ENCODE results near the gene COLQ. TPM values are rescaled to one million over a fixed set of nuclear protein-coding genes. Genes with fewer than 3 reads are reported as not detected.
"Not testable (repeated sequence)": the region's sequence is repeated elsewhere in the genome, so short reads cannot be mapped to it uniquely, and the experiment has no call there.

COLQ gene
- total RNA-seq: 1.7 TPM
- long read RNA-seq, partial matches to known transcripts: 0 of 1 reads
- long read RNA-seq, other reads (novel, unspliced or antisense): 0 of 1 reads

DNA sequence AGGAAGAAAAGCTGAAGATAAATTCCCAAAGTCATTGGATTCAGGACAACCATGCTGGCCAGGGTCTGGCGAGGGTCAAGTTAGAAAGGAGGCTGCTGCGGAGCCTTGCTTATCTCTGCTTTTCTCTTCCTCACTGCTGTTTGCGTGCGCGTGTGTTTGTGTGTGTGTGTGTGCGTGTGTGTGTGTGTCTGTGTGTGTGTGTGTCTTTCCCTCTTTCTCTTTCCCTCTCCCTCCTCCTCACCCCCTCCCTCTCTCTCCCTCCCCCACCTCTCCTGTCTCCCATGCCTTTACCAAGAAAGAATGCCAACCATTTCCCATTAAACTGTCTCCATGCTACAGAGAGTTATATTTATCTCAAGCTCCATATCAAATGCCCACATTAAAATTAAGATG, at the start of gene COLQ:
COLQ (minus strand) TSS at position 134 of the 393 bp plus-strand sequence; CDS start at position 53, 81 bp downstream.
- DNase-seq (ENCODE audit: missing footprints): no peak
- intact Hi-C loops (cut with DNase I): no loop called here
- no peak for ATAC-seq

DNA sequence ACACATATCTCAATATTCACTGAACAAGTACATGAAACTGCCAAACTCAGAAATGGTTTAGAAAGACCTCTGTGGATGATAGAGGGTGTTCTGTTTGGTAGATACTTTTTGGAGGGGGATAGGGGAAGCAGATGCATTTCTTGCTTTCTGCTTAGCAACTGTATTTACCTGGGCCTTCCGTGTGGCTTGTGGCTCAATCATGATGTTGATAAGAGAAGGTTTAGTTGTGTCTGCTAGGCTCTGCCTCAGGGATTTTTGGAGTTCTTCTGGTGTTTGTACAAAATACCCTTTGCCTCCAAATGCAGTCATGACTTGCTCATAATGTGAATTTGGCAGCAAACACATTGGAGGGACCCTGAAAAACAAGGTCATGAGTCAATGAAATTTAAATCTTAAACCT, 41.7 kb upstream of the COLQ start:
- no peak for ATAC-seq
- intact Hi-C loops (cut with DNase I): no loop called here
- DNase-seq (ENCODE audit: missing footprints): no peak

DNA sequence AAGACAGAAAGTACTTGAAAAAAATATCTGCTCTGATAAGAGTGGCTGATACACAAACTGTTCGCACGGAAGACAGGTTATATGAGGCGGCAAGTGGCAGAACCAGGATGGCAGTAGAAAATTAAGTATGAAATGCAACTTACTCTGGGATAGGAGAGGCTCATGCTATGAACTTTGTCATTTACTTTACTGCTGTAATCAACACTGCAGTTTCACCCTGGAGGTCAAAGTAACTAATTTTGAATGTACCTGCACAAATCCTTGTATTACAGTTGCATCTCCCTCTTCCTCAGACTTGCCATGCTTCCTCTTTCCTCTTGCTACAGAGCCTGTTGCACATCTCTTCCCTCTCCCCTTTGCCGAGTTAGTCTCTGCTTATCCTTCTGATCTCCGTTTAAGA, 41.1 kb upstream of the COLQ start:
- DNase-seq (ENCODE audit: missing footprints) (no peak), ATAC-seq (no peak)
- intact Hi-C loops (cut with DNase I): no loop called here

DNA sequence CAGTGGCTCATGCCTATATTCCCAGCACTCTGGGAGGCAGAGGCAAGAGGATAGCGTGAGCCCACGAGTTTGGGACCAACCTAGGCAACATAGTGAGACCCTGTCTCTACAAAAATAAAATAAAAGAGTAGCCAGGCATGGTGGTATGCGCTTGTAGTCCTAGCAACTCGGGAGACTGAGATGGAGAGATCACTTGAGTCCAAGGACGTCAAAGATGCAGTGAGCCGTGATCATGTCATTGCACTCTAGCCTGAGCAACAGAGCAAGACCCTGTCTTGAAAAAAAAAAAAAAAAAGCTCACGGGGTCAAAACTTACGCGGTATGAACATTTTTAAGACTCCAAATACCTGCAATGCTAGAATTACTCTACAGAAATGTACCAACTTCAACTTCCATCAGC, 37.1 kb upstream of the COLQ start:
- ATAC-seq: no peak
- DNase-seq (ENCODE audit: missing footprints): no peak
- intact Hi-C loops (cut with DNase I): loop anchor here (10.0 kb wide), 1 partner anchor 294 kb away; no protein-coding TSS in a partner anchor

DNA sequence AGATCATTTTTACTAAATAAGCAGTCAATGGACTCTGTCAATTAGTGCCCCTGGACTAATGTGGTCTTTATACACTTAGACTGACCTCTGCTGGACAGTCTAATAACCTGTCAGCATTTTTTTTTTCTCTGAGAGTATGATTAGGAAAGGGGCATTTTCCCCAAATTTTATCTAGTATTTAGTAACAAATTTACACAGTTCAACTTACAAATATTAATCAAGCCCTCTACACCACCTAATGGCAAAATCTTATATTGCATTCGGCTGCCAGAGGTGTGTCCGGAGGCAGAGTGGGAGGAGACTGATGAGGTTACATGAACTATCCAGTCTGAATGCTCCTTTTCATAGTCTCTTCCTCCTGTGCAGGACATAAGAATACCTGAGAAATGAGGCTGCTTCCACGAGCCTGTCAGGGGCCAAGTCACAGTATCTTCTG, 36.0 kb upstream of the COLQ start:
- intact Hi-C loops (cut with DNase I): loop anchor here (2.0 to 10.0 kb wide), 3 partner anchors 131 to 355 kb away; partner anchors contain the start of genes EAF1 and METTL6
- DNase-seq (ENCODE audit: missing footprints) (no peak), ATAC-seq (peak; percentile 65)

DNA sequence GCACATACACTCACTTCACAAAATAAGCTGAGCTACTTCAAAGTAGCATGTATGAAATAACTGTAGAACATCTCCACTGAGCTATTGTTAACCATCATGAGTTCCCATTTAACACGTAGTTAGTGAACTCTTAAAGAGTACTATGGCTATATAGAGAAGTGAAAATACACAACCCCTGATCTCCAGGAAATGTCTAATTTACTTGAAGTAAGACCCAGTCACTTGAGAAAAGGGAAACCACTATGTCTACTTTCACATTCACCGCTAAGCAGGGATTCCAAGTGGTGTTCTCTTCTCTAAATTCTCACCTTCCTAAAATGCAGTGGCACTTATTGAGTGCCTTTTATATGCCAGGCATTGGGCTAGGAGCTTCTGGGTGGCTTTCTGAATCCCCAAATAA, 35.0 kb upstream of the COLQ start:
- no peak for DNase-seq (ENCODE audit: missing footprints)
- intact Hi-C loops (cut with DNase I): loop anchor here (2.0 to 10.0 kb wide), 3 partner anchors 130 to 354 kb away; partner anchors contain the start of genes EAF1 and METTL6
- peak; percentile 52 for ATAC-seq

DNA sequence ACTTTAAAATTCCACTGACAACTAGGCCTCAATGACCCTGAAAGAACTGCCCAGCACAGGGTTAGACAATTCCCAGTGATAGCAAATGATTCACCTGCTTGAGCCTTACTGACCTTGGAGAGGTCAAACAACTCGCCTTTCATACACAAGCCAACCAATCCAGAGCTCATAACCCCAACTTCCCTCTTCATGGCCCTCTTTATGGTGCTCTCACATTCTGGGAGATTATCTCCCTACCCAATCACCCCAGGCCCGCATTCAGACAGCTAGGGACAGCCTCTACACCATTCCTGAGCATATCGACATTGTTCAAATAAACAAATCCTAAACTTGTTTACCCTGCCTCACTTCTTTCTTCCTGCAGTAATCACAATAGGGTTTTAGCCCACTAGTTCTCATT, 32.2 kb upstream of the COLQ start:
- intact Hi-C loops (cut with DNase I): loop anchor here (10.0 kb wide), 1 partner anchor 289 kb away; no protein-coding TSS in a partner anchor
- DNase-seq (ENCODE audit: missing footprints) (no peak), ATAC-seq (no peak)

DNA sequence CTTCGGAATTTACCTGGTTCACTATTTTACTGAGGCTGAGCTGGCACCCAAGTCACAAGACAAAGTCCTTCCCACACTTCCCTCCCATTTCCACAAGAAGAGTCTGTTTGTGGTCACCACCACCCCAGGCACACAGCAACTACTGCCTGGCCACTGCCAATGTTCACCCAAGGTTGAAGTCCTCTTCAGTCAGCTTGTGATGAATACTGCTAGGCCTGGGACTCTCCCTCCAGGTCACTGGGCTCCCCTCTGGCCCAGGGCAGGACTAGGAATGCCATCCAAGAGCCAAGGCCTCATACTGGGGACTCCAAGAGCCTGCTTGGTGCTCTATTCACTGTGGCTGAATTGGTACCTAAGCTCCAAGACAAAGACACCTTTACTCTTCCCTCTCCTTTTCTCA, 30.4 kb upstream of the COLQ start:
- intact Hi-C loops (cut with DNase I): loop anchor here (10.0 kb wide), 1 partner anchor 287 kb away; no protein-coding TSS in a partner anchor
- ATAC-seq (no peak), DNase-seq (ENCODE audit: missing footprints) (no peak)

DNA sequence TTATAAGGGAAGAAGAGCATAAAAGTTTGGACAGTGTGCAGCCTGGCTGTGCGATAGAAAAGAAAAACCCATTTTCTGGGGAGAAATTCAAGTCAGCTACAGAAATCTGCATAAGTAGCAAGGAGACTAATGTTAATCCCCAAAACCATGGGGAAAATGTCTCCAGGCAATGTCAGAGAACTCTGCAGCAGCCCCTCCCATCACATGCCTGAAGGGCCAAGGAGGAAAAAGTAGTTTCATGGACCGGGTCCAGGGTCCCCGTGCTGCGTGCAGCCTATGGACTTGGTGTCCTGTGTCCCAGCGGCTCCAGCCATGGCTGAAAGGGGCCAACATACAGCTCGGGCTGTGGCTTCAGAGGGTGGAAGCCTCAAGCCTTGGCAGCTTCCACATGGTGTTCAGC, 28.3 kb upstream of the COLQ start:
- intact Hi-C loops (cut with DNase I): loop anchor here (10.0 kb wide), 1 partner anchor 285 kb away; no protein-coding TSS in a partner anchor

DNA sequence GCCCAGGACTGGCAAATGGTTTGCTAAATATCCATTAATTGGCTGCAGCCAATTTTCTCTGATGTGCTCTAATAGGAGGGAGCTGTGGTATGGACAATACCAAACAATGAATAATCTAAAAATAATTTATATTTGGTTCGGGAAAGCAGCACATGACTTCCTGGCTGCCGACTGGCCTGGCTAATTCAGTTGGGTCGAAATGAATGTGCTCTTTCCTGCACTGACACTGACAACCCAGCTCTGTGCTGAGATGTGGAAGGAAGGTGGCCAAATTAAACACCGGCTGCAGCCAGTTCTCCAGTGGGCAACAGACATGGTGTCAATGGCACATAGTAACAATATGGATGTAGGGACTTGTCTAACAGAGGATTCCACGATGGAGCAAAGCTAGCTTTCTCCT, 21.1 kb upstream of the COLQ start:
- no peak for DNase-seq (ENCODE audit: missing footprints)
- intact Hi-C loops (cut with DNase I): no loop called here
- peak; percentile 73 for ATAC-seq

More for the DNA sequence above, 28.3 kb upstream of the COLQ start:
- DNase-seq (ENCODE audit: missing footprints): no peak
- no peak for ATAC-seq

DNA sequence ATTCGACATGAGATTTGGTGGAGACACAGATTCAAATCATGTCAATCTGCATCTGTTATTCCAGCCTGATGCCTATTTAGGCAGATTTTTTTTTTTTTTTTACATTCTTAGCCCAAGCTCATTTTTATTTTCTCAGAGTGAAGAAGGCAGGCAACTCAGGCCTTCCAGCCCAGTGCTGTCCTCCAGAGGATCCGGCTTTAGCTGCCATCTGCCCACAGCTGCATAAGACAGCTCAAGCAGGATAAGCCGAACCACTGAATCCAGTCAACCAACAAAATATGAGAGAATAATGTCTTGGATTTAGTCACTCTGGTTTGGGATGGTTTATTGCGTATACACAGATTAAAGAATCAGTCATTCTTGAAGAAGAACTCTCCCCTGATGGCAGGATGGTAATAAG, 19.9 kb upstream of the COLQ start:
- ATAC-seq: no peak
- intact Hi-C loops (cut with DNase I): no loop called here

DNA sequence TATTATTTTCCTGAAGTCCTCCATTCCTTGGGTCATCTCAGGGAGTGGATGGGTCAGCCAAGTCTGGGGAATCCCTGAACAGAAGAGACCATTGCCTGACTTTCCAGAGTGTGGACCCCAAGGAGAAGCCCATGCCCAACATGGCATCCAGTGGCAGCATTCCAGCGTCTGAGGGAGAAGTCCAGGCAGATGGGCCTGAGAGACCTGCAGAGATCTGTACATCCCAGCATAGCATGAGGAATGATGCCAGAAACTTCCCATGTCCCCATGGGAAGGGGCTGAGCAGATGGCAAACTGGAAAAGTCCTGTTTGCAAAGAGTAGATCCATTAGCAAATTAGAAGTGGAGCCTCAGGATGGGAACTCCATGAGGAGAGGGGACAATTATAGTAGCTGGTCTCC, 17.6 kb upstream of the COLQ start:
- DNase-seq (ENCODE audit: missing footprints) (no peak), ATAC-seq (no peak)
- intact Hi-C loops (cut with DNase I): no loop called here

More for the DNA sequence above, 19.9 kb upstream of the COLQ start:
- DNase-seq (ENCODE audit: missing footprints): no peak

DNA sequence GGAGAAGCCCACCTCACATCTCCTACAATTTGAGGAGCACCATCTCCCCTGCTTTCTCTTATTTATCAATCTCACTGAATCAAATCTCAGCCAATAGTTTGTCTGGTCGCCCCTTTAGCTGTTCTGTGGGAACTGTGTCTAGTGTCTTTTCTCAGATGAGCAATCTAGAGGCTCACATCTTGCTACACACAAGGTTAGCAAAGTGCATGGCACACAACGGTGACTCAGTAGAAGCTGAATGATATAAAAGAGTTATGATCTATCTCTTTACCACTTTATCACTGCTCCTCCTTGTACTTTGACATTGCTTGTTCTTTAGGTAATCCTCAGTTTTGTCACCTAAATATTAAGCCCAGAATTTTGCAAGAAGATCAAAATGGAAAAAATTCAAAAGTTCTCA, 16.8 kb upstream of the COLQ start:
- DNase-seq (ENCODE audit: missing footprints): no peak
- no peak for ATAC-seq
- intact Hi-C loops (cut with DNase I): no loop called here

DNA sequence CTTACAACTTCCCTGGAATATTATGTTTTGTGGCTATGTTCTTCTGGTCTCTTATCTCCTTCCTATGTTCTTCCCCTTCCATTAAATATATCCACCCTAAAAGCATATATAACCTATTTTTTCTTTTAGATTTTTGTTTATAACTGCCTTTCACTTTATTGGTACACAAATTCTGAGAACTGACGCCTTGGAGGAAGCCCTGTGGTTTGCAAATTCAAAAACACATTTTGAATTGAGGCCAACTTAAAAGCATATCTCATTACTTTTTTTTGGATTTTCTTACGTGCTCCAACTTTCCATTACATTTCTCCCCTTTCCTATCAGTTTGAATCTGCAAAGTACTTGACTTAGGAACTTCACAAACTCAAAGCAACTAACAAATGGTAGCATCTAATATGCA, 15.3 kb upstream of the COLQ start:
- no peak for DNase-seq (ENCODE audit: missing footprints)
- intact Hi-C loops (cut with DNase I): no loop called here
- ATAC-seq: no peak

DNA sequence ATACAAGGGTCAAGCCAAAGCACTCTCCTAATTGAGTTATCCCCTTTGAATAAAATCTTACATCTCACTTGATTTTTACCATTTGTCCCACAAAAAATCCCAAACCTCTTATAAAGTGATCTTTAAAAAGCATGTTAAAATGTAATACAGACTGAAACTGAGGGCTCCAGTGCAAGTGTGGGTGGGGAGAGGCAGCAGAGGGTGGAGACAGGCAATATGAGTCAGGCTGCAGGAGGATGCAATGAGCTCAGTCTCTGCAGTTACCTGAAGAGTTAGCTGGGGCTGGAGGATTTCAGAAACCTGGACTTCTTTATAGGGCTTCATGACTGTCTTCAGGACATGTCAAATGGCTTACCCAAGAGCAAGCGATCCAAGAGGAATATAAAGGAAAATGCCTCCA, 14.2 kb upstream of the COLQ start:
- intact Hi-C loops (cut with DNase I): no loop called here
- no peak for ATAC-seq
- no peak for DNase-seq (ENCODE audit: missing footprints)

DNA sequence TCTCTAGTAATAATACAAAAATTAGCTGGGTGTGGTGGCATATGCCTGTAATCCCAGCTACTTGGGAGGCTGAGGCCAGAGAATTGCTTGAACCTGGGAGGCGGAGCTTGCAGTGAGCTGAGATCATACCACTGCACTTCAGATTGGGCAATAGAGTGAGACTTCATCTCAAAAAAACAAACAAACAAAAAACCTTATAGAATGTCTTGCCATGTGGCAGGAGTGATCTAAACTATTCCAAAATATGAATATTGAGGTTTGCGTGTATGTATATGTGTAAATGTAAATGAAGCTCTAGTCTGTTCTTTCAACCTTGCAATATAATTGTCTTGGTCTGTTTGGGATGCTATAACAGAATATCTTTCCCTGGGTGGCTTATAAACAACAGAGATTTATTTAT, 11.1 kb upstream of the COLQ start:
- ATAC-seq: not testable (repeated sequence)

DNA sequence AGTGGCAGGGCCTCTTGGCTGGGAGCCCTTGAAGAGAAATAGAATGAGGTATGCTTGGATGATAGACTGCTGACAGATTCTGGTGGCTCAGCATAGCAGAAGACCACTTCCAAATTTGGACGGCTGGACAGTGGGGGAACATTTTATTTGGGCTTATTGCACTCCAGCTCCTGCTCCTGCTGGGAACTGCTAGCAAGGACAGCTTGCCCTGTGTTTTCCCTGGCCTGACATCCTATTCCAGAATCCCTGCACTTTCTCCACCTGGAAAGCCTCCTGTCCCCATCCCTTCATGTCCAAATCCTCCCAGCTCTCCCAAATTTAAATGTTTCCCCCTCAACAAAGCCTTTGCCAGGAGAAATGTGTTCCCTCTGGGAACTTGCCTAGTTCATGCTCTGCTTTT, 9.8 kb upstream of the COLQ start:
- intact Hi-C loops (cut with DNase I): no loop called here
- no peak for DNase-seq (ENCODE audit: missing footprints)
- no peak for ATAC-seq

More for the DNA sequence above, 11.1 kb upstream of the COLQ start:
- intact Hi-C loops (cut with DNase I); DNase-seq (ENCODE audit: missing footprints): not testable (repeated sequence)

DNA sequence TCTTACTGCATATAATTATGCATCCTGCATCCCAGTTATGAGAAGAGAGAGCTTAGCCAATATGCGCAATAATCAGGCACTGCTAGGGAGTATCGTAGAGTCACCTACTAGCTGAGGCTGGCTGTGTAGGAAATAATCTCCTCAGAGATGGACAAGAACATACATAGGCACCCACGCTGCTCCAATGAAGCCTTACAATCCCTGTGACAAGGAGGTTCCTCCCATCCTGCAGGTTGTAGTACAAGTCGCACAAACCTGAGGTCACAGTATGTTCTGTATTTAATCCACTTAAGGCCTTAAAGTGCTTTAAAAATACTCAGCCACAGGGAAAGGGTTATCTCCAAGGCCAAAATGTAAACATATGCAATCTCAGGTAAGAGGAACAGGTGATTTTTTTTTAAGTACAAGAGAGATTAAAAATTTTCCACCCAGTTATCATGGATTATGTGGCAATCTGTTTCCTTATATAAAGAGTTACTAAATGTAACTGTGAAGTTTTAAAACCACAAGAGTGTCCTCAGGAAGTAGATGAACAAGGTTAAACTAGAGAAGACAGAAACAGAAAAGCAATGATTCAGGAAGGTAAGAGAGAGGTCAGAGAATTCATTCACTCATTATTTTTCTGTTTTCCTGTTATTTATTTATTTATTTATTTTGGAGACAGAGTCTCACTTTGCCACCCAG, 7.5 kb upstream of the COLQ start:
- DNase-seq (ENCODE audit: missing footprints): no peak
- intact Hi-C loops (cut with DNase I): no loop called here
- ATAC-seq: no peak

DNA sequence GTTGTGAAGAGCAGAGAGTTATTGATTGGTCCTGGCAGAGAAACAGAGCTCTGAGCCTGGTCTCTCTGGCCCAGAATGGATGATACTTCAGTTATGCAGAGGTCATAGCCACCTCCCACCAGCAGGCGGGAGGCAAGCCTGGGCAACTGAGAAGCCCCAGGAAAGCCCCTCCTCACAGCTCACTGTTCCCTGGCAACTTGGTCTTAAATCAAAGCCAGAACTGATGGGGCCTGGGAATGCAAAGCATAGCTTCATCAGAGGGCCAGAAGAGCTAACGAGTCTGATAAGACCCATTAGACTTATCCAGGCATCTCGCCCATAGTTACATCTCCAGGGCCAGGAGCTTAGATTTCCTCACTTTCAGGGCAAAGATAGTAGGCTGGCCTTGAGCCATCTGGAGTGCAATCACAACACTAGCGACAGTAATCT, 5.5 kb upstream of the COLQ start:
- intact Hi-C loops (cut with DNase I): no loop called here
- ATAC-seq: peak; percentile 57
- no peak for DNase-seq (ENCODE audit: missing footprints)

DNA sequence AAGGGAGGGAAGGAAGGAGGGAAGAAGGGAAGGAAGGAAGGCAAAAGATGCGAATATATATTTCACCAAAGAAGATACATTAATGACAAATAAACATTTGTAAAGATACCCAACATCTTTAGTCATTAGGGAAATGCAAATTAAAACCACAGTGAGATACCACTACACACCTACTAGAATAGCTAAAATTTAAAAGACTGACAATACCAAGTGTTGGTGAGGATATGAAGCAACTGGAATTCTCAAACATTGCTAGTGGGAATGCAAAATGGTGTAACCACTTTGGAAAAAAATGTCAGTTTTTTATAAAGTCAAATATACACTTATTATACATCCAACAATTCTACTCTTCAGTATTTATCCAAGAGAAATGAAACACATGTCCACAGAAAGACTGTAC, 4.3 kb upstream of the COLQ start:
- intact Hi-C loops (cut with DNase I): no loop called here
- no peak for DNase-seq (ENCODE audit: missing footprints)
- no peak for ATAC-seq
